Cardiac fibroblast (primary cell): ENCODE measurements around the gene ZNF334.

Source experiments
- DNase-seq, 2 donors: peaks; one replicate each; pipeline versions ENCODE4 v3.0.0 to v3.0.0-alpha.2; 2010; ENCODE audit warnings: low read depth in 2 of 2
- H3K4me3 ChIP-seq, 2 donors: replicated peaks in 1 of 2; 1 replicate in 1 of 2; 2 replicates in 1 of 2; pipeline ENCODE4 v1.5.1; 2011; ENCODE audit warnings: low read depth in 2 of 2, low read length in 2 of 2, mild to moderate bottlenecking in 2 of 2, moderate library complexity in 1 of 2
- CTCF ChIP-seq: IDR thresholded peaks from one replicate; pipeline ENCODE4 v1.5.1; 2011; ENCODE audit warnings: low read depth, mild to moderate bottlenecking, low read length, inconsistent platforms

Gene ZNF334

GRCh38 chr20:46512943-46513844, at the start of gene ZNF334:
ZNF334 (minus strand) TSS chr20:46513559; CDS start chr20:46512102, 1,457 bp downstream.
- no peak for TF ChIP-seq CTCF
- peak within 1 kb of the TSS; percentile 53 to 67 for H3K4me3 ChIP-seq
- peak; percentile 3 to 57 for DNase-seq

DNA sequence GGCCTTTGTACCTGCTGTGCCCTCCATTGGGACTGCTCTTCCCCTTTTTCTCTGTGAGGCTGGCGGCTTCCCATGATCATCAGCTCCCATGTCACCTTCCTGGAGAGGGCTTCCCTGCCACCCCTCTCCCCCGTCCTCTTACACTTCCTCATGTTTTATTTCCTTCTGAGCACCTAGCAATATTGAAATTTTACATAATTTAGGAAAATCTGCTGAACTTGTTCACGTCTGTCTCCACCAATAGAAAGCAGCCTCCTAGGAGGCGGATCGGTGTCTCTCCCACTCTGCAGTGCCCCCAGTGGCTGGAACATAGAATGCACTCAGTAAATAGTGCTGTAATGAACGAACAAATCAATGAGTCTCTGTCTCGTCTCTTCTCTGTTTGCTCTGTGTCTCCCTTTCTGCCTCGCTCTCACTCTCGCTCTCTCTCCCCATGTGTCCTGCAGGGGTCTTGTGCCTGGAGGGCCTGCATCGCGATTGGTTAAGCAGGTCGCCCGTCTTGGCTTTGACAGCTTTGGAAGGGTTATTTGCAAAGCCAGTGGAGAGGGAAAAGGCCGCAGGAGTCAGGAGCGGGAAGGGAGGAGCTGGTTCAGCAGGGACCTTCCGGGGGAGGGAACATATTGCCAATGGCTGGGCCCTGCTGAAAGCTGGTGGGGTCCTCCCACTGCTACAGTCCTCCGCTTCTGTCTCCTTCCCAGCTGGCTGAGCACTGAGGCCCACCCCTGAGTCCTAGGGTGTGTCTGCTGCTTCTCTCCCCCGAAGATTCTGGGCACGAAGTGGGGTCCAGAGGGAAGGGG, 49.2 kb upstream of the ZNF334 start:
- peak; percentile 83 for TF ChIP-seq CTCF
- DNase-seq = peak; percentile 67 to 68
- H3K4me3 ChIP-seq = peak overlapping the region in 1 of 2 donors; percentile 4

DNA sequence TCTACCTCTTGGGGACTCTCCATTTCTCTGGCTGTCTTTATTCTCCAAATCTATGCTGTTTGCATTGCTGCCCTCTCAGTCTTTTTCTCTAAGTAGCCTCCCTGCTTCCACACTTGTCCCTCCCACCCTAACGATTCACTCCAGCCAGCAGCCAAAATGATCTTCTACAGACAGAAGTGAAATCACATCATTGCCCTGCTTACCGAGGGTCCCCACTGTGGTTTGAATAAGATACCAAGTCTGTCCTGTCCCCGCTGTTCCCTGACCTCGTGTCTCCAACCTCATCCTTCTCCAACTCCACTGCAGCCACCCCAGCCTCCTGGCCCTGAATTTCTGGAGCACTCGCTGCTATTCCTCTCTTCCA, 48.6 kb upstream of the ZNF334 start:
- no peak overlapping the region for H3K4me3 ChIP-seq
- no peak for DNase-seq
- no peak for TF ChIP-seq CTCF

GRCh38 chr20:46559685-46560440, 46.5 kb upstream of the ZNF334 start:
- no peak for DNase-seq
- TF ChIP-seq CTCF = no peak

GRCh38 chr20:46559001-46559400, 45.6 kb upstream of the ZNF334 start:
- H3K4me3 ChIP-seq = no peak overlapping the region
- no peak for TF ChIP-seq CTCF

More at GRCh38 chr20:46559685-46560440, 46.5 kb upstream of the ZNF334 start:
- no peak overlapping the region for H3K4me3 ChIP-seq

DNA sequence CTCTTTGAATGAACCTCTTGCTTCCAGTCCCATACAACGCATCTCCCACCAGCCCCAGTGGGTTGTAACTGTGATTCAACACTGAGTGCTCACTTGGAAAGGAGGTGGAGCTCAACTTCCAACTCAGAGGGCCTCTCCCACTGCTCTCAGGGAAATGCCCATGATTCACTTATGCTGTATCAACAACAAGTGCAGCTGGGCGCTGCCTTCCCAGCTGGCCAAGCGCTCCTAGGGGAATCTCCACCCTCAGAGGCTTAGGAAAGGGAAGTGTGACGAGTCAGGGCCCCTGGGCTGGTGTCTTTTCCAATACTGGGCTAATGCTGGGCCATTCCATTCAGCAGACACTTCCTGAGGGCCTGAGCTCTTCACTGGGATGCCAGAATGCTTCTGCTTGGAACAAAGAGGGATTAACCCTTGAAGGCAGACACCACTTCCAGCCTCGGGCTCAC, 45.2 kb upstream of the ZNF334 start:
- DNase-seq = peak; percentile 63 to 93
- no peak for TF ChIP-seq CTCF

More at GRCh38 chr20:46559001-46559400, 45.6 kb upstream of the ZNF334 start:
- no peak for DNase-seq

More for the DNA sequence above, 45.2 kb upstream of the ZNF334 start:
- H3K4me3 ChIP-seq = no peak overlapping the region
